T-helper 2 cell treated with Interferon-gamma antibody and Interleukin-4, amounts not matched to agents 5 μg/mL and 100 μg/mL, for 36 hours (primary cell): ENCODE measurements around the gene SLC25A21.

Source experiments
- DNase-seq: peaks from one replicate; pipeline ENCODE4 v3.0.0; 2021; ENCODE audit warnings: low spot score
- H3K27ac Mint-ChIP-seq: one replicate; pipeline ENCODE4 v1.8.0; 2021; ENCODE audit warnings: mild to moderate bottlenecking, mixed read lengths
- H3K27me3 Mint-ChIP-seq: one replicate; pipeline ENCODE4 v1.8.0; 2021; ENCODE audit warnings: low read depth, mixed read lengths
- H3K36me3 Mint-ChIP-seq: one replicate; pipeline ENCODE4 v1.8.0; 2021; ENCODE audit warnings: low read depth, mixed read lengths
- H3K4me1 Mint-ChIP-seq: one replicate; pipeline ENCODE4 v1.8.0; 2021; ENCODE audit warnings: low read depth, mixed read lengths
- H3K4me3 Mint-ChIP-seq: one replicate; pipeline ENCODE4 v1.8.0; 2022; ENCODE audit warnings: mild to moderate bottlenecking, moderate library complexity, mixed read lengths
- H3K9me3 Mint-ChIP-seq: one replicate; pipeline ENCODE4 v1.8.0; 2021; ENCODE audit warnings: mixed read lengths

The SLC25A21 gene

GRCh38 chr14:36655571-36655962 is 516.8 kb downstream of the SLC25A21 start:
- Mint-ChIP-seq H3K4me1 (peaks cover 7% of the 10 kb centered on the region), H3K27ac (peak overlapping the region; percentile 65), H3K9me3 (no peaks in the 10 kb centered on the region), H3K4me3 (no peak overlapping the region), H3K36me3 (peaks cover 2% of the 10 kb centered on the region), H3K27me3 (peaks cover 91% of the 10 kb centered on the region)
- DNase-seq = no peak

GRCh38 chr14:36654794-36655381 is 517.5 kb downstream of the SLC25A21 start:
- no peaks in the 10 kb centered on the region for H3K36me3 Mint-ChIP-seq
- H3K4me1 Mint-ChIP-seq = peaks cover 7% of the 10 kb centered on the region
- H3K4me3 Mint-ChIP-seq = no peak overlapping the region
- H3K9me3 Mint-ChIP-seq = no peaks in the 10 kb centered on the region
- no peak for DNase-seq
- no peak overlapping the region for H3K27ac Mint-ChIP-seq
- H3K27me3 Mint-ChIP-seq = peaks cover 91% of the 10 kb centered on the region

DNA sequence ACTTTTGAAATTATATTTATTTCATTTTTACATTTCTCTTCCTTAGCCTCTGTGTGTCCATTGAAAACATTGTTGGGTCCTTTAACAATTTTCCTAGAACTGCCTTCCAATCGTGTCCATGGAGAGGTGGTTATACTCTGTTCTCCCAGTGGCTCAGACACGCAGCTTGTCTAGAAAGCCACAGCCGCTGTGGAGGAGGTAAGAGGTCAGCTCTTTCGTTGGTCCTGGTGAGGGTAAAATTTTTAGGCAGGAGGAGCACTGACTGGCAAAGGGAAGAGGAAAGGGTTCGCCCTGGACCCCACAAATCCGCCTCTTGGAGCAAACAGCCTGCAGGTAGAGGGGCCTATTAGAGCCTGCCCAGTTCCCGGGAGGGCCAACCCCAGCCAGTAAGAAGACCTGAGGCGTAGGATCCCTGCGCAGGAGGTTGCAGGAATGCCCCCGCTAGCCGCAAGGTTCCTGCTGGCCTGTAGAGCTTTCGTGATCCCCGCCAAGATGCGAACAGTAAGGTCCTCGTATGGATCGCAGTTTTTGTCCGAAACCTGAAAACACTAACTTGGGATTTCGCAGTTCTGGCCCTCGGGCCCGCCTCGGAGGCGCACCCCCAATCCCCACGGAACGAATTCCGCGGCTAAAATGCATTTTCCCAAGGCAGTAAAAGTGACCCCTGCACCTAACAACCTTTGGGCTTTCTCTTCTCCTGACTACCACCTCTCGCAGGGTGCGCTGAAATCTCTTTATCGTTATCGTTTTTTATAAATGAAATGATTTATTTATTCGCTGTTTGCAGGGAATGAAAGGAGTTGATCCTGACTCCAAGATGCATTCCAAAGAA is 518.2 kb downstream of the SLC25A21 start:
- DNase-seq = no peak
- H3K27me3 Mint-ChIP-seq = peaks cover 90% of the 10 kb centered on the region
- no peak overlapping the region for H3K4me3 Mint-ChIP-seq
- no peaks in the 10 kb centered on the region for H3K9me3 Mint-ChIP-seq
- H3K27ac Mint-ChIP-seq = no peak overlapping the region
- peaks cover 7% of the 10 kb centered on the region for H3K4me1 Mint-ChIP-seq
- H3K36me3 Mint-ChIP-seq = no peaks in the 10 kb centered on the region

GRCh38 chr14:36653413-36653812 is 519.0 kb downstream of the SLC25A21 start:
- Mint-ChIP-seq H3K27me3 (peaks cover 91% of the 10 kb centered on the region), H3K27ac (no peak overlapping the region), H3K4me1 (peaks cover 7% of the 10 kb centered on the region), H3K36me3 (no peaks in the 10 kb centered on the region), H3K4me3 (no peak overlapping the region), H3K9me3 (no peaks in the 10 kb centered on the region)
- no peak for DNase-seq

GRCh38 chr14:36652542-36653201 is 519.7 kb downstream of the SLC25A21 start:
- DNase-seq = no peak
- no peak overlapping the region for H3K27ac Mint-ChIP-seq
- no peak overlapping the region for H3K4me3 Mint-ChIP-seq
- H3K4me1 Mint-ChIP-seq = peaks cover 10% of the 10 kb centered on the region
- H3K9me3 Mint-ChIP-seq = no peaks in the 10 kb centered on the region
- H3K27me3 Mint-ChIP-seq = peaks cover 92% of the 10 kb centered on the region
- H3K36me3 Mint-ChIP-seq = peaks cover 2% of the 10 kb centered on the region

GRCh38 chr14:36649872-36650650 is 522.3 kb downstream of the SLC25A21 start:
- Mint-ChIP-seq H3K4me1 (peaks cover 5% of the 10 kb centered on the region), H3K36me3 (peaks cover 2% of the 10 kb centered on the region), H3K27ac (no peak overlapping the region), H3K4me3 (no peak overlapping the region), H3K9me3 (no peaks in the 10 kb centered on the region), H3K27me3 (peaks cover 83% of the 10 kb centered on the region)
- DNase-seq = no peak

- peaks cover 2% of the 10 kb centered on the region for H3K36me3 Mint-ChIP-seq
- no peak for DNase-seq
- H3K4me3 Mint-ChIP-seq = peak overlapping the region; percentile 13
- peaks cover 68% of the 10 kb centered on the region for H3K27me3 Mint-ChIP-seq
- H3K9me3 Mint-ChIP-seq = no peaks in the 10 kb centered on the region
- H3K4me1 Mint-ChIP-seq = peaks cover 5% of the 10 kb centered on the region
- no peak overlapping the region for H3K27ac Mint-ChIP-seq
Observed at GRCh38 chr14:36647824-36648753, 524.3 kb downstream of the SLC25A21 start.

- Mint-ChIP-seq H3K9me3 (no peaks in the 10 kb centered on the region), H3K27ac (no peak overlapping the region), H3K36me3 (peaks cover 2% of the 10 kb centered on the region), H3K27me3 (peaks cover 62% of the 10 kb centered on the region), H3K4me1 (peaks cover 5% of the 10 kb centered on the region), H3K4me3 (no peak overlapping the region)
- DNase-seq = no peak
Observed at GRCh38 chr14:36647417-36647823, 525.0 kb downstream of the SLC25A21 start.

DNA sequence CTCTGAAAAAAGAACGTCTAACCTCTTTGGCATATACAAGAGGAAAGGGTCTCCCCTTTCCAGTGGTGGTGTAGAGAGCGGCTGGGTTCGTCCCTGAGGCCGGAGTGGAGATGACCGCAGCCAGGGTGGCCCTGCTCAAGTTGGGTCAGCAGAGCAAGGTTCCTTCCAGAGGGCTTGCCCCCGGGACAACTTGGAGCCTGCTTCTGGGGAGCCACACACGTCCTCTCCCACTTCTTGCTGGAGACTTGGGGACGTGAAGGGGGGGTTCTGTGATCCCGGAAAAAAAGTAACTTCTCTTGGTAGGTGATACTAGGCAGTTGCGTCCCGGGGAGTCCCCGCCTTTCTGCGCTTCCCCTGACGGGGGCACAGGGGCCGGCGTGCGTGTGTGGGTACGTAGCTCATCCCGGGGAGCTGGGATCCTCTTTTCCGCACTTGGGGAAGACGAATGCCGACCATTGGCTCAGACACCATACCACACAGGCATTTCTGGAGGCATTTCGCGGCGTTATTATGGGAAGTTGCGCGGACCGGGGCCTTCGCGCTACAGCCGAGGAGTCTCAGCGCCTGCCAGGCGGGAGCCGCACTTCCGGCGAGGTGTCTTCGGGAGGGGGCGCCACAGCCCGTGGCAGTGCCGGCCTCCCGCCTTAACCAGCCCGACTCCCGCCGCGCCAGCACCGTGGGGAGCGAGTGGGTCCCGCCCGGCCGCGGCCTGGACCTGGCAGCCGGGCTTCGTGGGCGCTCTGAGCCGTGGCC is 525.6 kb downstream of the SLC25A21 start:
- Mint-ChIP-seq H3K27me3 (peaks cover 58% of the 10 kb centered on the region), H3K4me1 (peaks cover 5% of the 10 kb centered on the region), H3K9me3 (no peaks in the 10 kb centered on the region), H3K36me3 (peaks cover 2% of the 10 kb centered on the region), H3K4me3 (no peak overlapping the region), H3K27ac (no peak overlapping the region)
- DNase-seq = no peak

DNA sequence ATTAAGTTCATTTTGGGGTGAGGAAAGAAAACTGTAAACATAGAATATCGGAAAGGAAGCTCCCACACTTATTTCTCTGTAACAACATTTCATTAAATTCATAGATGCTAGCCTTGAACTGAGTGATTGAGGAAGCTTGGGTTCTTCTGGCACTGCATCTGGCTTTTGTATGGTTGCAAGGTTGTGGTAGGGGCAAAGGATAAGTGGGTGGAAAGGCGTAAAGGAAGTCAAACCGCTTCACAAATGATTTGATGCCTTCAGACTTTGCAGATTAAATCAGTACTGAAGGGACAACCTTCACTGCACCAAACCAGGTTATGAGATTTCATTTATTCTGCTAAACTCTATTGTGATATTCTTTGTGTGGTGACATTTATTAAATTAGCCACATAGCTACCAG is 538.8 kb downstream of the SLC25A21 start:
- H3K9me3 Mint-ChIP-seq = no peaks in the 10 kb centered on the region
- H3K36me3 Mint-ChIP-seq = no peaks in the 10 kb centered on the region
- DNase-seq = no peak
- no peaks in the 10 kb centered on the region for H3K27me3 Mint-ChIP-seq
- no peak overlapping the region for H3K27ac Mint-ChIP-seq
- H3K4me3 Mint-ChIP-seq = no peak overlapping the region
- no peaks in the 10 kb centered on the region for H3K4me1 Mint-ChIP-seq
